NOMO-1 treated with dmso at 0.1 percent for 144 hours (cell line): ENCODE data around the gene FCN1.
"Not testable (repeated sequence)": the region's sequence is repeated elsewhere in the genome, so short reads cannot be mapped to it uniquely, and the experiment has no call there.

Source experiments
- DNase-seq: peaks from one replicate; lab custom pipeline; 2025; ENCODE audit not compliant: unreplicated experiment; lab: John Stamatoyannopoulos, UW

FCN1 gene

GRCh38 chr9:134857451-134857850, 60.3 kb downstream of the FCN1 start:
- not testable (repeated sequence) for DNase-seq

DNA sequence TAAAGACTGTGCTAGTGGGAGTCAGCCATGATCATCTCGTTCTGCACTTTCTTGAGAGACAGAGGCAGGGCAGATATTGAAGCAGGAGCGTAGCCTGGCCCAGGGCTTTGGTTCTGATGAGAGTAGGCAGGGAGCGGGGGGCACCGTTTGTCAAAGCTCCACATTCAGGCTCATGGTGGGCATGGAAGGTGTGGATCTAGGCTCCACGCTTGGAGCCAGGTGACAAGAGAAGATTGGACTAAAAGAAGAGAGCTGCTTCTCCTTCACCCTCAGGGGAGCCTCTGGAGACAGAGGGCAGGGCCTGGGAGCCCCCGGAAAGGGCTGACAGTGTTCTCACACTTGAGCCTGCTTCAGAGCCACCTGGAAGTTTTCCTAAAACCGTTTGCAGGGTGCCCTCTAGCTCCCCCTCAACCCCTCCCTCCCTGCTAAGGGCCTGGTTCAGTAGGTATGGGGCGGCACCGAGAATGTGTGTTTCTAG, 61.8 kb downstream of the FCN1 start:
- no peak for DNase-seq
